ENCODE results near the gene SULT4A1.
"Not testable (repeated sequence)": the region's sequence is repeated elsewhere in the genome, so short reads cannot be mapped to it uniquely, and the experiment has no call there.

The SULT4A1 gene, protein sequence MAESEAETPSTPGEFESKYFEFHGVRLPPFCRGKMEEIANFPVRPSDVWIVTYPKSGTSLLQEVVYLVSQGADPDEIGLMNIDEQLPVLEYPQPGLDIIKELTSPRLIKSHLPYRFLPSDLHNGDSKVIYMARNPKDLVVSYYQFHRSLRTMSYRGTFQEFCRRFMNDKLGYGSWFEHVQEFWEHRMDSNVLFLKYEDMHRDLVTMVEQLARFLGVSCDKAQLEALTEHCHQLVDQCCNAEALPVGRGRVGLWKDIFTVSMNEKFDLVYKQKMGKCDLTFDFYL

DNA sequence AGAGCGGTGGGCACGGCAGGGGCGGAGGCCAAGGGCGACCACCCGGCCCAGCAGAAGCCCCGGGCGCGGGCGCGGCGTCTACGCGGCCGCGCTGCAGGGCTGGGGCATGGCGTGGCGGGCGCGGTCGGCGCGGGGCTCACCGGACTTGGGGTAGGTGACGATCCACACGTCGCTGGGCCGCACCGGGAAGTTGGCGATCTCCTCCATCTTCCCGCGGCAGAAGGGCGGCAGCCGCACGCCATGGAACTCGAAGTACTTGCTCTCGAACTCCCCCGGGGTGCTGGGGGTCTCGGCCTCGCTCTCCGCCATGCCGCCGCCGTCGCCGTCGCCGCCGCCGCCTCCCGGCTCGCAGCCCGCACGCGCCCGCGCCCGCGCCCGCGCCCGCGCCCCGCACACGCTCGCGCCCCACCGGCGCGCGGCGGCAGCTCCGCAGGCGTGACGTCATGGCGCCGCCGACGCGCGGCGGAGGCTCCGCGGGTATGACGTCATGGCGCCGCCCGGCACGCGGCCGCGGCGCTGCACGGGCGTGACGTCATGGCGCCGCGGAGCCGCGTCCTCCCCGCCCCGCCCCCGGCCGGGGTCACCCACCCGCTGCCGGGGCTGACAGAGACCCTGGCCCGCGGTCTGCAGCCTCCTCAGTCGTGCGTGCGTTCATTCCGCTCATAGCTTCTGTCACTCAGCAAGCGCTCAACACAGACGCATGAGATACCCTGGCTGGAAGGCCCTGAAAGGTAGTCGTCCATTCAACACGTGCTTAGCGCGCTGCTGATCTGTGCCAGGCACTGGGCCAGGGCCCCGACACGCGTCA lies at the start of gene SULT4A1:
TSS of gene SULT4A1 (minus strand) at position 440 of the 808 bp plus-strand sequence. CDS start at position 309, 131 bp downstream.
- no peak for FAIRE-seq

DNA sequence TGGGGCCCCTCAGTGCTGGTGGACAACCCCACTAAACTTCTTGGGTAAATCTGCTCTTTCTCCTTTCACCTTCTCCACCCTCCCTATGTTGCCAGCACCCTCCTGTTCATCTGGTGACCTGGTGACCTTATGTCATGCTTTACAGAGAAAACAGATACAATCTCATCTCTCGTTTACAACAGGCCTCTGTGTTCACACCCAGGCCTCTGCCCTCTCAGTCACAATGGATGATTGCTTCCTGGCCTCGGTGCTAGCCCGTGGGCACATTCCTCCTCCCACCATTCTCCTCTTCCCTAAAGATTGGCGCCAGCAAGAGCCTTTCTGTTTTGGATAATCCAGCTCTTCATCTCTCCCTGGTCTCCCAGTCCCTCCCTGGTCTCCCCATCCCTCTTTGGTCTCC lies 49.0 kb upstream of the SULT4A1 start:
- FAIRE-seq, result no peak

DNA sequence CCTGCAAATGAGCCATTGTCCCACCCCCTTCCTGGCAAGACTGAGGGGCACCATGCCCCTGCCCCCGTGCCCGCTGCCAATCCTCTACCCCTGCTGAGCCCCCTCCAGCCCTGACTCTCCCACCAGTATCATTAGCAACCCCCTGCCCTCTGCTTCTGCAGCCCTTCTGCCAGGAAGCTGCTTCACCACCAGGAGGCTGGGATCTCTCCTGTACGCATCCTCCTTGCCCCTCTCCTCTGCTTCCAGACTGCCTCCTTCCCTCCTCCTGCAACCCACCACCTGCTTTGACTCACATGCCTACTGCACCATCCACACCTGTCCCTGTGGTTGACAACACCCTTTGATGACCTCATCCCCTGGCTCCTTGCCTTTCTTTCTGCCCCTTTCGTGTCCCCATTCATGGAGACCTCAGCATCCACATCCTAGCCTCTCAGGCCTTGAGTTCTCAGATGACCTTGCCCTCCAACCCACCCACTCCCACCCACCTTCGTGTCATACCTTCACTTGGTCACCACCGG lies 47.9 kb upstream of the SULT4A1 start:
- FAIRE-seq, result no peak

DNA sequence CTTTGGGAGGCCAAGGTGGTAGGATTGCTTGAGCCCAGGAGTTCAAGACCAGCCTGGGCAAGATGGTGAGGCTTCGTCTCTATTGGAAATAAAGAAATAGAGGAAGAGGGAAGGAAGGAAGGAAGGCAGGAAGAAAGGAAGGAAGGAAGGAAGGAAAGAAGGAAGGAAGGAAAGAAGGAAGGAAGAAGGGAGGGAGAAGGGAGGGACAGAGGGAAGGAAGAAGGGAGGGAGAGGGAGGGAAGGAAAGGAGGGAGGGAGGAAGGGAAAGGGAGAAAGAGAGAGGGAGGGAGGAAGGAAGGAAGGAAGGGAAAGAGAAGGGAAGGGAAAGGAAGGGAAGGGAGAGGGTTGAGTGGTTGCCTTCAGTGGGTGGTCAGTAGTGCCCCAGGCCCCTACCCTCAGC lies 47.4 kb upstream of the SULT4A1 start:
- no peak for FAIRE-seq

DNA sequence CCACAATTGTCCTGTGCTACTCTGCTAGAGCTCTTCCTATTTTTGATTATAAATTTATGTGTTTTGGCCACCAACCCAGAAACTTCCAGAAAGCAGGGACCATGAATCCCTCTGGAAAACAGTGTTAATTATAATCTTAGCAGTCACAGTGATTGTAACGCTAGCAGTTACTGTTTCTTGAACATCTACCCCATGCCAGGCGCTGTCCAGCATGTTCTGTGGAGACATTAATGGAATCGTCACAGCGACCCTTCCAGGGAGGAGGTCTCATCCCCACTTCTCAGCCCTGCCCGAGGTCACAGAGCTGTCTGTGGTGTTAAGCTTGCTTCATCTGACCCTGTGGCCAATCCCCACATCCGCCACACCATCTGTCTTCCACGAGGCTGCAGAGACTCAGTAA lies 43.4 kb upstream of the SULT4A1 start:
- FAIRE-seq, result no peak

DNA sequence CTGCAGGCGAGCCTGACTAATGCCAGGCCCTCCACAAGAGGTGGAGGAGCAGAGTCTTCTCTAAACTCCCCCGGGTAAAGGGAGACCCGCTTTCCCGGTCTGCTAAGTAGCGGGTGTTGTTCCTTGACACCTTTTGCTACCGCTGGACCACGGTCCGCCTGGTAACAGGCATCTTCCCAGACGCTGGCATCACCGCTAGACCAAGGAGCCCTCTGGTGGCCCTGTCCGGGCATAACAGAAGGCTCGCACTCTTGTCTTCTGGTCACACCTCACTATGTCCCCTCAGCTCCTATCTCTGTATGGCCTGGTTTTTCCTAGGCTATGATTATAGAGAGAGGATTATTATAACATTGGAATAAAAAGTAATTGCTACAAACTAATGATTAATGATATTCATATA lies 42.1 kb upstream of the SULT4A1 start:
- FAIRE-seq, result not testable (repeated sequence)

DNA sequence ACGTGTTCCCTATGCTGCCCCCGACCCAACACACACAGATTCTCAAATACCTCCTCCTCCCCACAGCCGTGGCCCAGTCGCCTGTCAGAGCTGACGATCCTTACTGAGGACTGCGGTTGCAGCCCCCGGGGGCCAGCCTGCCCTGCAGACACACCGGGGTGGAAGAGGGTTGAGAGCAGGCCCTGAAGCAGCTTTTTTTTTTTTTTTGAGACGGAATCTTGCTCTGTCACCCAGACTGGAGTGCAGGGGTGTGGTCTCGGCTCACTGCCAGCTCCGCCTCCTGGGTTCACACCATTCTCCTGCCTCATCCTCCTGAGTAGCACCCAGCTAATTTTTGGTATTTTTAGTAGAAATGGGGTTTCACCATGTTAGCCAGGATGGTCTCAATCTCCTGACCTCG lies 40.7 kb upstream of the SULT4A1 start:
- FAIRE-seq, result not testable (repeated sequence)

DNA sequence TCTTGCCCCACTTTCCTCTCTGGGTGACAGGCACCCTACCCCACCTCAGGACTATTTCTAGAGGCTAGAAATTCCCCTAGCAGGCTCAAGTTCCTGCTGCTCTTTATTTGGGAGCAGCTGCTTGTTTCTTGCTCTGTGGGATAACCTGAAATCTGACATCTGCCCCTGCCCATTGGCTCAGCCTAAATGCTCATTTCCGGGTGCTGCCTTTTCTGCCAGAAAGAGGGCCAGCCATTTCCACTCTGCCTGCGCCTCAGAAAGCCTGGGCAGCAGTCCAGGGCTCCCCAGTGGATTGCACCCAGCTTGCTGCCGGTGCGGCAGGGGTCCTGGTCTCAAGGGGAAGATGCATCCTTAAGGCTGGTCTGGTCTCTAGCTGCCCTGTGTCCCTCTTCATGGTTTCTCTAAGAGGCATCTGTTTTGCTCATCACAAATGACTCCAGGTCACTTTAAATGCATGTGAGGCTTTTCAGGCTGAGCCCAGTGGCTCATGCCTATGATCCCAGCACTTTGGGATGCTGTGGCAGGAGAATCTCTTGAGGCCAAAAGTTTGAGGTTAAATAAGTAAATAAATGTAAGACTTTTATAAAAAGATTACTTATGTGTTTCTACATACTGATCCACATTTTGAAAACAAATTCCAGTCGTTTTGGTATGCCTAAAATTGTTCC lies 39.8 kb upstream of the SULT4A1 start:
- no peak for FAIRE-seq

DNA sequence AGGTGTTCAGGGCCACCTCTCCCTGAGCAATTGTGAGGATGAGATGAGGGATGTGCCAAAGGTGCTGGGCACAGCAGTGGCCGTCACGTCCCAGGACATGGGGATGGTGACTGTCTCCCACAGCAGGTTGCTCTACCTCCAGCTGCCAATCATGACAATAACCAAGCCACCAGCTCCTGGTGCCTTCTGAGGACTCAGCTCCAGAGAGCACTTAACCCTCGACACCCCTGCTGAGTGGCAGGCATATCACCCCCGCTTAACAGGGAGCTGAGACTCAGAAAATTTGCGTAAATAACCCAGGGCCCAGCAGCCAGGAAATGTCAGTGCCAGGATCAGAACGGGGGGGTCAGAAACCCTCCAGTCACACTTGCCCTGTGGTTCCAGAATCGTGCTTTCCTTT lies 37.9 kb upstream of the SULT4A1 start:
- no peak for FAIRE-seq

DNA sequence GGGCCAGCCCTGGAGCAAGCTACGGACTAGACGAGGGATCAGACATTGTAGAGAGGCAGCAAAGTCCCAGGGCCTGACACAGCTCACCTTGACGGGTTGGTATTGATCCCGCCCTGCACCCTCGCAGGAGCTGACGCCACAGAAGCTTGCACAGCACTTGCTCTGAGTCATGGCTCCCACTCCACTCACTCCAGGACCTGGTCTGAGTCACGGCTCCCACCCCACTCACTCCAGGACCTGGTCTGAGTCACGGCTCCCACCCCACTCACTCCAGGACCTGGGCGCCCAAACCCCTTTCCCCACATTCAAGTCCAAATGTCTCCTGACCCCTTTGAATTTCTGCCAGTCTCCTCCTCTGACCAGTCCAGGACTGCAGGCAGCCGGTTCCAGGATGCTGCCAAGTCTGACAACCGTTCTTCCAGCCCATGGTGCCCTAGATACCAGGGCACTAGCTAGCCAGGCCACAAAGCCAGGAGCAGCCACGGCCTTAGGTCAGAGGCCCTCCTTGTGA lies 35.5 kb upstream of the SULT4A1 start:
- FAIRE-seq, result no peak

DNA sequence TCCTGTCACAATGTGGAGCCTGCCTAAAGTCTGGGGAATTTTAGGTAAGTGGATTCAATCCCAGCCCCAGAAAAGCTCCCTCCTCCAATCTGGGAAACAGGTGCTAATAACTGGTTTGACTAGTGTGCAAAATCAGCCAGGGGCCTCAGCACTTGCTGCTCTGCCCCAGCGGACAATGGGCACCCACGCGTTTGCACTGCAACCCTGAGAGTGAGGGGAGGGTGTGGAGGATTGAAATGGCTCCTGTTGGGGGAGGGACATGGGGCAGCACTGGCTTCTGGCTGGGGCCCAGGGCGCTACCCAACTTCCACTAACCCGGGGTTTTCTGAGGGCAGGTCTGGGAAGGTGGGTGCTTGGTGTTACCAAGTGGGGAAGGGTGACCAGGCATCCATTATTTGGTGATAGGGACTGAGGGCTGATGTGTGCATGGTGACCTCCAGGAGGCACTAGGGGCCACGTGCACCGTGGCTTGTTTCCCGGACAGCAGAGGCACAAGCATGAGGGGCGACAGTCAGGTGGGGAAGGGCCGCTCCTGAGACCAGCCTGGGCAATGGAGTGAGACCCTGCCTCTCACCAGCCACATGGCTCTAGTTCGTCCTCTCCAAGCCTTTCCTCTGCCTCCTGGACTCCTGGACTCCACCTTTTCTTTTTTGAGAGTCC lies 33.8 kb upstream of the SULT4A1 start:
- FAIRE-seq, result no peak

DNA sequence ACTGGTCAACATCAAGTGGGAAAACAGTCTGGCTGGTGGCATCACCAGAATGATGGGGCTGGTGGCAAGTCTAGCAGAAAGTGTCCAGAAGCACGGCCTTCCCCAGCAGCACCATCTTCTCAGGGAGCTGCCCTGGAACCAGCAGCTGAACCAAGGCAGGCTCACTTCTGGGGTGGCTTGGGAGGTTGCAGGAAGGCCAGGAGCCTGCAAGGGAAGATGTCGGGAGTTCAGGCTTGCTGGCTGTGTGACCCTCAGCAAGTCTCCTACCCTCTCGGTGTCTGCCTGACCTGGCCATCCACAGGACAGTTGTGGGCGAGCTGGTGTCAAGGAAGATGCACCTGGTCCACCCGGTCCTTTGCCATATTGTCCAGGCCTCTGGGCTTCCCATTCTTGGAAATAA lies 31.8 kb upstream of the SULT4A1 start:
- FAIRE-seq, result no peak

DNA sequence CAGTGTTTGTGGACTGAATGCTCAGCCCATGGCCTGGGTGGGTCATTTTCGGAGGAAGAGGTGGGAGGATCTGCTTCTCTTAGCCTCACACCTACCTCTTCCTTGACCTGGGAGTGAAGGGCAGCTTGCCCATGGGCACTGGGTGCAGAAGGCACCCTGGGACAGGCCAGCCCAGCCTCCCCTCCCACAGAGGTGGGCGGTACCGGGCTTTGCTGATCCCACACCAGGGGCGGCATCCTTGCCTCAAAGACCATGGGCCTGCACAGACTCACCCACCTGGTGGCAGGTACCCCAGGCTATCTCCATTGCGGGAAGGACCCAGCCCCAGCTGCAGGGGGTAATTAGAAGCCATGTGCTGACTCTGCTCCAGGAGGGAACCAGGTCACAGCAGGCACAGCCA lies 31.0 kb upstream of the SULT4A1 start:
- no peak for FAIRE-seq

DNA sequence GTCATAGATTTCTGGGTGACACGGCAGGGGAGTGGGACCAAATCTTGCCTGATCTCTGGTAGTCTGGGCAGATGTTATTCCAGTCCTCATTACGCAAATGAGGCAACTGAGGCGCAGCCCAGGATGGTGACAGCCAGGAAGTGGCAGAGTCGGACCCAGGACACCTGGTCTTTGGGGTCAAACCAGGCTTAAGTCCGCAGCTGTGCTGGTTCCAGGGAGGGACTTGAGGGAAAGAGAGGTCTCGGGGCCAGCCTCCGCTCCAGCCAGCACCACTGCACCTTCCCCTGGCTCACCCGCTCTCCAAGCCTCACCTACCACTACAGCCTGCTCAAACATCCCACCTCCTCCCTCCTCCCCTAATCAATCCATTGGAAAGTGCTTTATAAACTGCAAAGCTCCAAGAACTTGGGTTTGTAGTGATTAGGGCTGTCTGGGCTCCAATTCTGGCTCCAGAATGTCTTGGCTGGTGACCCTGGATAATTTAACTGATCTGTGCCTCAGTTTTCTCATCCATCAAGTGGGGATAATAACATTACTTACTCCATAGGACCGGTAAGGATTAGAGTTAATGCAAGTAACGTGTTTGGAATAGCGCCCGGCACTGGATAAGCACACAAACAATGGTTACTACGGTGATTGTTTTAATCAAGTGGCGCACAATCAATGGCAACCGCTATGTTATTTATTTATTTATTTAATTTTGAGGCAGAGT lies 30.0 kb upstream of the SULT4A1 start:
- no peak for FAIRE-seq

DNA sequence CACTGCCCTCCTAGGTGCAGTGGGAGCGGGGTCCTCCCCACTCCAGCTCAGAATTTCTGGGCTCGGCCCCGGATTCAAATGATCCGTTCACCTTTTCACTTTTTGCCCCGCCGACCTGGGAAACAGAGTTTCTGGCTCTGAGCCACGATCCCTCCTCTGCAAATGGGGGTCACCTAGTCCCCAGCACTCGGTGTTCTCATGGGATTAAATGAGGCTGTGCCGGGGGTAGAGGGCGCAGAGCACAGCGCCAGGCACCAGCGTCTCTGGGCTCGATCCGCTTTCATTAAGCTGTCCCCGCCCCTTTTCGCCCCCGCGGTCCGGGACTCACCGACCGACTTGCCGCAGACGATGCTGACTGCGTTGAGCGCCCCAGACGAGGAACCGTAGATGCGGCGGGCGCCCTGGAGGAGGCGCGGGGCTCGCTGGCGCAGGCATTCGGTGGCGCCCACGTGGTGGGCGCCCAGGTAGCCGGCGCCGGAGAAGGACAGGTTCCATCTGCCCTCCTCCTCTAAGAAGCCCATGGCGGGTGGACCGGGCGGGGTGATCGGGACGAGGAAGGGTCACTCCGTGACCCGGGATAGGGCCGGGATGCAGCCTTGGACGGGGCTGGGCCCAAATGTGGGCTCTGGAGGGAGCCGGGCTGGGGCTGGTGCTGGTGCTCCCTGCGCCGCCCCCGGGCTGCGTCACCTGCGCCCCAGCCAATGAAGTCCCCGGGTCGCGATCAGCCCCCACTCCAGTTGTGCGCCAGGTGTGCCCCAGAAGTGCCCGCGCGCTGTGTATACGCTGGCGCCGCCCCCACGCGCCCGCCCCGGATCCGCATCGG lies 29.3 kb upstream of the SULT4A1 start, which contains the start of gene PNPLA5:
TSS of gene PNPLA5 (minus strand) at position 654 of the 823 bp plus-strand sequence. CDS start at position 521, 133 bp downstream.
- no peak for FAIRE-seq

DNA sequence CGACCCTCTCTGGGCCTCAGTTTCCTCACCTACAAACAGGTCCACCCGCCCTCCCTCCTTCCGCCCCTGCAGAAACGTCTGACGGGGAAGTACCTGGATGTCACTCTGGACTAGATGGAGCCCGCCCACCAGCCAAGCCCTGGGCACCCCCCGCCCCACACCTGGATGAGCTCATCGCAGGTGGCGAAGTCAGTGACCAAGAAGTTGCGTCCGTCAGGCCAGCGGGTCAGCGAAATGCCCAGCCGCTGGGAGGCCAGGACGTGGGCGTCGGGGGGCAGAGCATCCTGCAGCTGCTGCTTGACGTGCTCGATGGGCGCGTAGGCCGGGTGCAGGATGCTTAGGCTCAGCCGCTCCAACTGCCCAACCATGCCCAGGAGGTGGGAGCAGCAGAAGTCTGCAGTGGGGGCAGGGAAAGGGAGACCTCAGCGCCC lies 28.6 kb upstream of the SULT4A1 start:
- no peak for FAIRE-seq

DNA sequence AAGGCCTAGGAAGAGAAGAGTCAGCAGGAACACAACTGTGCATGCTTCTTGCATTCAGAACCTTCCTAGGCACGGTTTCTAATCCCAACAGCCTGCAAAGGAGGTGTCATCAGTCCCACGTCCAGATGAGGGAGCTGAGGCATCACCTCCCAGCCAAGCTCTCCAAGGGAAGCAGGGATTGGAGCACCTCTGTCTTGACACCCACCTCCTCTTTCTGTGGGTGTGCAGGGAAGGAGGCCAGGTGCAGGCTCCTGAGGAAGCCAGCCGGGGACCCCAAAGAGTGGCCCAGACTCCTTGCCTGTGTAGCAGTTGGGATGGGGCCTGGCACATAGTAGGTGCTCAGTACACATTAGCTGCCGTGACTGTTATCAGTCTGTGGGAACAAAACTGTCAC lies 27.5 kb upstream of the SULT4A1 start:
- no peak for FAIRE-seq

DNA sequence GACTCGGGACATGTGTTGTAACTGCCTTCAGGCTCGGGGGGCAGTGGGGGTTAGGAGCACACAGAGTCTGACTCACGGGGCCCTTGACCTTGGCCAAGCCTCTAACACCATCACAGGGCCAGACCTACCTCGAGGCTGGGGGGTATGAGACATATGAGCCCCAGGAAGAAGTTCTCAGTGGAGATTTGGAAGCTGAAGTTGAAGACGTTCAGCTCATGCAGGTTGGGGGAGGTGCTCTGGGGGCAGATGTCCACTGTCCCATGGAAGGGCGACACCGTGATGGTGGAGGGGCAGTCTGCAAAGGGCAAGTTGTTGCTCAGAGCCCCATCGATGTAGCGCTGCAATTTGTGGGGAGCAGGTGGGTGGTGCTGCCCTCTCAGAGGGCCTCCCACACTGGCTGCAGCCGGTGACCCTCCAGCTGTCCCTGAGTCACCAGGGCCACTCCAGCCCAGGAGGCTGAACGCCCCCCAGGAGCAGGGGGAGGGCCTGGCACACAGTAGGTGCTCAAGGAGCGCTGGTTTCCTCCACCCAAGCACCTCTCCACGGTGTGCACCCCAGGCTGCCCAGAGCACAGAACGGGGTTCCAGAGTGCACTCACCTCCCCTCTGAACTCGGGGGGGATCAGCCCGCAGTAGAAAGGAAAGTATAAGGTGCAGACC lies 27.0 kb upstream of the SULT4A1 start:
- FAIRE-seq, result no peak

DNA sequence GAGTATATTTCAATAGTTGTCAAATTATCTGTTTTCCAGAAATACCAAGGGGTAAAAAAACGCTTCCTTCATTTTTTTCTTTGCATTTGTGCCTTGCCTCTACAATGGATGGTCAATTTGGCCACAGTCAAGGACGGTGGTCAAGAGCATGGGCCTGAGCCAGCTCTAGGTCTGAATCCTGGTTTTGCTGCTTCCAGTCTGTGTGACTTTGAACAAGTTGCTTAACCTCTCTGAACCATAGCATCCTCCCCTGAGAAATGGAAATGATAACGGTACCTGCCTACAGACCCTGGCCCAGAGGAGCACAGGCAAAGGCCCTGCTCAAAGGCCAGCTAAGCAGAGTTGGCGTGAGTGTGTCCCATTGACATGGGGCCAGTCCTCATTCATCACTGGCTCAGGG lies 26.4 kb upstream of the SULT4A1 start:
- FAIRE-seq, result no peak

DNA sequence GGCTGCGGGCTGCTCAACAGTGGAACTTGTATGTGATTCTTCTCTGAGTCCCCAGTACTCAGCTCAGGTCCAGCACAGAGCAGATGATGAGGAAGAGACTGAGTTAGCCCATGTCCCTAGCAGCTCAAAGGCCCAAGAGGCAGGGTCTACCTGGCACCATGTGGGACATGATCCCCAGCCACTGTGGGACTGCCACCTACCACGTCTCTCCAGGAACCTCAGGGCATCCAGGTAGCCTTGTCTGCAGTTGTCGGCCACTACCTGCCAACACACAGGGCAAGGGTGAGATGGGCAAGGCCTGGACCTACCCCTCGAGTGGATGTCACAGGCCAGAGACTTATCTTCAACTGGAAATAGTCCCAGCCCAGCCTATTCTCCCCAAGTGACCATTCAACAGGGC lies 25.1 kb upstream of the SULT4A1 start:
- FAIRE-seq, result no peak

DNA sequence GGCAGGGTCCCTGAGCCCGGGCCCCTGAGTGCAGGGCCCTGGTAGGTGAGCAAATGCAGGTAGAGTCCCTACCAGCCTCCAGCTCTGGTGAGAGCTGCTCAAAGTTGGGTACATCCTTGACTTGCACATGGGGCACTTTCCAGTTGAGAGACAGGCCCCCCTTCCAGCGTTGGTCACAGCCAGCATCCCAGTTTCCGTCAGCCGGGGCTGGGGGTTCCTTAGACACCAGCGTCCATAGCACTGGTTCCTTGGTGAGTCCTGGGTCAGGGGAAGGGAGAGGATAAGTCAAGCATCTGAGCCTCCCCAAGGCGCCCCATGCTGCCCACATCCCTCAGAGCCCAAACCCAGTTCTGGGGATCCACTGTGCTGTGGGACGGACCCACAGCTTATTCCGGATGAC lies 23.9 kb upstream of the SULT4A1 start:
- no peak for FAIRE-seq
